ENCODE data around the gene MBD5. TPM values are rescaled to one million over a fixed set of nuclear protein-coding genes. Genes with fewer than 3 reads are reported as not detected.

Gene MBD5
- polyA plus RNA-seq, 1 of the 3 experiments (the other 2 are of a cell fraction), result 7.4 TPM

DNA sequence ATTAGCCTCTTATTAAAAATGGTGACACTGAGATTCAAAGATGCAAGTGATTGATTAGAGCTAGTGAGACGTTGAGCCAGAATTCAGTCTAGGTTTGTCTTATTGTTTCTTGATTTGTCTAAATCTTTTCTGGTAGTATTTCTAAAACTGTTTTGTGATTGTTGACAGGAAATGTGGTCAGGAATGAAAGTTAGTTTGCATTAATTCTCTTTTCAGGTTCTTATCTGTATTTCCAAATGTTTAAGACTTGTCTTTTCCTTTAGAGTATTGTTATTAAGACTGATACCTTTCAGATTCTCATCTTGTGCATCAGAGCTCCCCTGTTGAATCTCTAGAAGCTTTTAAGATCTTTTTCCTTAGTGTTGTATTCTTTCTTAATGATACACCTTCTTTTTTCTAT lies 89.3 kb downstream of the MBD5 start (continued):
- TF ChIP-seq, protein P1, sequence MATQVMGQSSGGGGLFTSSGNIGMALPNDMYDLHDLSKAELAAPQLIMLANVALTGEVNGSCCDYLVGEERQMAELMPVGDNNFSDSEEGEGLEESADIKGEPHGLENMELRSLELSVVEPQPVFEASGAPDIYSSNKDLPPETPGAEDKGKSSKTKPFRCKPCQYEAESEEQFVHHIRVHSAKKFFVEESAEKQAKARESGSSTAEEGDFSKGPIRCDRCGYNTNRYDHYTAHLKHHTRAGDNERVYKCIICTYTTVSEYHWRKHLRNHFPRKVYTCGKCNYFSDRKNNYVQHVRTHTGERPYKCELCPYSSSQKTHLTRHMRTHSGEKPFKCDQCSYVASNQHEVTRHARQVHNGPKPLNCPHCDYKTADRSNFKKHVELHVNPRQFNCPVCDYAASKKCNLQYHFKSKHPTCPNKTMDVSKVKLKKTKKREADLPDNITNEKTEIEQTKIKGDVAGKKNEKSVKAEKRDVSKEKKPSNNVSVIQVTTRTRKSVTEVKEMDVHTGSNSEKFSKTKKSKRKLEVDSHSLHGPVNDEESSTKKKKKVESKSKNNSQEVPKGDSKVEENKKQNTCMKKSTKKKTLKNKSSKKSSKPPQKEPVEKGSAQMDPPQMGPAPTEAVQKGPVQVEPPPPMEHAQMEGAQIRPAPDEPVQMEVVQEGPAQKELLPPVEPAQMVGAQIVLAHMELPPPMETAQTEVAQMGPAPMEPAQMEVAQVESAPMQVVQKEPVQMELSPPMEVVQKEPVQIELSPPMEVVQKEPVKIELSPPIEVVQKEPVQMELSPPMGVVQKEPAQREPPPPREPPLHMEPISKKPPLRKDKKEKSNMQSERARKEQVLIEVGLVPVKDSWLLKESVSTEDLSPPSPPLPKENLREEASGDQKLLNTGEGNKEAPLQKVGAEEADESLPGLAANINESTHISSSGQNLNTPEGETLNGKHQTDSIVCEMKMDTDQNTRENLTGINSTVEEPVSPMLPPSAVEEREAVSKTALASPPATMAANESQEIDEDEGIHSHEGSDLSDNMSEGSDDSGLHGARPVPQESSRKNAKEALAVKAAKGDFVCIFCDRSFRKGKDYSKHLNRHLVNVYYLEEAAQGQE (IDR thresholded peaks at IDR 0.05; ENCODE audit: low read depth, low read length), result no peak
- no peak for TF ChIP-seq EP300 (IDR thresholded peaks at IDR 0.05; ENCODE audit: borderline replicate concordance in 1 of 2, low read depth in 1 of 2, low read length in 1 of 2)
- TF ChIP-seq RCOR1 (IDR thresholded peaks at IDR 0.05; ENCODE audit: low read length), result no peak
- no peak for TF ChIP-seq NFIC (IDR thresholded peaks at IDR 0.05; ENCODE audit: borderline replicate concordance)
- no peak for TF ChIP-seq SMC3 (IDR thresholded peaks at IDR 0.05; ENCODE audit: low read depth, low read length)
- no peak for TF ChIP-seq JUND (IDR thresholded peaks at IDR 0.05)
- TF ChIP-seq FOXM1 (IDR thresholded peaks at IDR 0.05; ENCODE audit: low read depth), result no peak

DNA sequence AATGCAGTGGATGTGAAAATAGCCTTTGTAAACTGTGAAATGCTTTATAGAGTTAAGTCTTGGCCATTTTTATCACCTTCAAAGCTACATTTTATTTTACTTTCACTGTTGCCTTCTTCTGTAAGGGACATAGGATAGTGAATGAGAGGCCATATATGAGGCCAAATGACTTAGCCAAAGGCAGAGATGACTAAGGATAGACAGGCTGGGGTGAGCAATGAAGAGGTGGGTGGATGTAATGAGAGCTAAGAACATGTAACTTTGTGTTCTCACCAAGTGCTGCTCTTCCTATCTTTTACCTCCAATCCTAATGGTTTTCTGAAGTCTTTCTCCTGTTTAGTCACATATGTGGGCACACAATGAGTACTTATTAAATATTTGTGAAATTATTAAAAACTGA lies 101.9 kb downstream of the MBD5 start:
- POLR2A ChIA-PET, result no interaction called here
- CTCF ChIA-PET, result no interaction called here
- DNase-seq, result no peak

More for the DNA sequence above, 101.9 kb downstream of the MBD5 start:
- Histone ChIP-seq H3K4me1 (ENCODE audit: control insufficient read depth in 1 of 2, insufficient read depth in 2 of 2, low read depth in 1 of 2, low read length in 1 of 2) (no peaks in the 10 kb centered on the region), H3K36me3 (replicated peaks in 1 of 2; ENCODE audit: control insufficient read depth in 1 of 2, insufficient read depth in 2 of 2, low read length in 1 of 2) (no peaks in the 10 kb centered on the region), H3K27me3 (ENCODE audit: insufficient read depth) (no peaks in the 10 kb centered on the region), H3K4me3 (ENCODE audit: low read depth in 2 of 2, low read length in 1 of 2) (no peak overlapping the region), H3K9me3 (no peaks in the 10 kb centered on the region), H4K20me1 (ENCODE audit: insufficient read depth) (no peaks in the 10 kb centered on the region), H3K4me2 (no peak overlapping the region), H3K27ac (ENCODE audit: low read depth in 2 of 2, low read length in 1 of 2) (no peak overlapping the region), H3K9ac (no peak overlapping the region), H3F3A (replicated peaks; ENCODE audit: insufficient read depth) (peaks cover 3% of the 10 kb centered on the region), H3K9me2 (no peaks in the 10 kb centered on the region), H2AFZ (ENCODE audit: low read depth) (no peak overlapping the region), H3K79me2 (ENCODE audit: insufficient read depth) (no peaks in the 10 kb centered on the region)
- TF ChIP-seq GABPA (IDR thresholded peaks at IDR 0.05; ENCODE audit: low read depth) (no peak), TEAD4 (IDR thresholded peaks at IDR 0.05; ENCODE audit: borderline replicate concordance, insufficient read depth) (no peak), JUND (IDR thresholded peaks at IDR 0.05) (no peak), SMC3 (IDR thresholded peaks at IDR 0.05; ENCODE audit: low read depth, low read length) (no peak), FOXJ3 (CRISPR knock-in tag; IDR thresholded peaks at IDR 0.05) (no peak), TCF12 (IDR thresholded peaks at IDR 0.05) (no peak), RAD21 (IDR thresholded peaks at IDR 0.05; ENCODE audit: low read length) (no peak), ELF1 (IDR thresholded peaks at IDR 0.05) (no peak), YY1 (IDR thresholded peaks at IDR 0.05; ENCODE audit: low read depth) (no peak), SIN3A (IDR thresholded peaks at IDR 0.05; ENCODE audit: borderline replicate concordance, low read depth, low read length) (no peak), EZH2phosphoT487 (IDR thresholded peaks at IDR 0.05; ENCODE audit: borderline replicate concordance, low read depth) (no peak)
- TF ChIP-seq, protein P2, sequence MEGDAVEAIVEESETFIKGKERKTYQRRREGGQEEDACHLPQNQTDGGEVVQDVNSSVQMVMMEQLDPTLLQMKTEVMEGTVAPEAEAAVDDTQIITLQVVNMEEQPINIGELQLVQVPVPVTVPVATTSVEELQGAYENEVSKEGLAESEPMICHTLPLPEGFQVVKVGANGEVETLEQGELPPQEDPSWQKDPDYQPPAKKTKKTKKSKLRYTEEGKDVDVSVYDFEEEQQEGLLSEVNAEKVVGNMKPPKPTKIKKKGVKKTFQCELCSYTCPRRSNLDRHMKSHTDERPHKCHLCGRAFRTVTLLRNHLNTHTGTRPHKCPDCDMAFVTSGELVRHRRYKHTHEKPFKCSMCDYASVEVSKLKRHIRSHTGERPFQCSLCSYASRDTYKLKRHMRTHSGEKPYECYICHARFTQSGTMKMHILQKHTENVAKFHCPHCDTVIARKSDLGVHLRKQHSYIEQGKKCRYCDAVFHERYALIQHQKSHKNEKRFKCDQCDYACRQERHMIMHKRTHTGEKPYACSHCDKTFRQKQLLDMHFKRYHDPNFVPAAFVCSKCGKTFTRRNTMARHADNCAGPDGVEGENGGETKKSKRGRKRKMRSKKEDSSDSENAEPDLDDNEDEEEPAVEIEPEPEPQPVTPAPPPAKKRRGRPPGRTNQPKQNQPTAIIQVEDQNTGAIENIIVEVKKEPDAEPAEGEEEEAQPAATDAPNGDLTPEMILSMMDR (IDR thresholded peaks at IDR 0.05), result no peak
- TF ChIP-seq, protein P3, sequence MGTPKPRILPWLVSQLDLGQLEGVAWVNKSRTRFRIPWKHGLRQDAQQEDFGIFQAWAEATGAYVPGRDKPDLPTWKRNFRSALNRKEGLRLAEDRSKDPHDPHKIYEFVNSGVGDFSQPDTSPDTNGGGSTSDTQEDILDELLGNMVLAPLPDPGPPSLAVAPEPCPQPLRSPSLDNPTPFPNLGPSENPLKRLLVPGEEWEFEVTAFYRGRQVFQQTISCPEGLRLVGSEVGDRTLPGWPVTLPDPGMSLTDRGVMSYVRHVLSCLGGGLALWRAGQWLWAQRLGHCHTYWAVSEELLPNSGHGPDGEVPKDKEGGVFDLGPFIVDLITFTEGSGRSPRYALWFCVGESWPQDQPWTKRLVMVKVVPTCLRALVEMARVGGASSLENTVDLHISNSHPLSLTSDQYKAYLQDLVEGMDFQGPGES (IDR thresholded peaks at IDR 0.05; ENCODE audit: low read depth, low read length), result no peak
- TF ChIP-seq, protein P4, sequence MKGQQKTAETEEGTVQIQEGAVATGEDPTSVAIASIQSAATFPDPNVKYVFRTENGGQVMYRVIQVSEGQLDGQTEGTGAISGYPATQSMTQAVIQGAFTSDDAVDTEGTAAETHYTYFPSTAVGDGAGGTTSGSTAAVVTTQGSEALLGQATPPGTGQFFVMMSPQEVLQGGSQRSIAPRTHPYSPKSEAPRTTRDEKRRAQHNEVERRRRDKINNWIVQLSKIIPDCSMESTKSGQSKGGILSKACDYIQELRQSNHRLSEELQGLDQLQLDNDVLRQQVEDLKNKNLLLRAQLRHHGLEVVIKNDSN (IDR thresholded peaks at IDR 0.05; ENCODE audit: borderline replicate concordance, low read depth), result no peak
- TF ChIP-seq, protein P1 (IDR thresholded peaks at IDR 0.05; ENCODE audit: low read depth, low read length), result no peak

All from SK-N-SH (cell line).